Superior temporal gyrus (tissue), 1 donor: ENCODE data around the gene PIK3C2A.
A peak's percentile ranks its signal among the peaks of the same experiment; 100 is the strongest.

Source experiments
- DNase-seq: peaks from one replicate; pipeline ENCODE4 v3.0.0-alpha.2; 2016; ENCODE audit errors: extremely low spot score

PIK3C2A gene

GRCh38 chr11:17217401-17217800 lies 9.6 kb upstream of the PIK3C2A start:
- DNase-seq, result no peak

GRCh38 chr11:17214338-17214737 lies 6.6 kb upstream of the PIK3C2A start:
- no peak for DNase-seq

GRCh38 chr11:17211286-17211685 lies 3.5 kb upstream of the PIK3C2A start:
- DNase-seq, result no peak

GRCh38 chr11:17209939-17210245 lies 2.1 kb upstream of the PIK3C2A start:
- DNase-seq, result no peak

GRCh38 chr11:17208257-17208999 lies 642 bp upstream of the PIK3C2A start:
- peak; percentile 73 for DNase-seq

GRCh38 chr11:17206463-17206862 lies 1.3 kb downstream of the PIK3C2A start:
- no peak for DNase-seq

GRCh38 chr11:17197431-17197898 lies 10.3 kb downstream of the PIK3C2A start:
- no peak for DNase-seq

- DNase-seq, result no peak
Measured at GRCh38 chr11:17188675-17189074, 19.1 kb downstream of the PIK3C2A start.

- DNase-seq, result no peak
Measured at GRCh38 chr11:17186932-17187692, 20.7 kb downstream of the PIK3C2A start.

GRCh38 chr11:17185938-17186337 lies 21.8 kb downstream of the PIK3C2A start:
- no peak for DNase-seq

GRCh38 chr11:17184882-17185587 lies 22.8 kb downstream of the PIK3C2A start:
- DNase-seq, result no peak

GRCh38 chr11:17183836-17184235 lies 23.9 kb downstream of the PIK3C2A start:
- DNase-seq, result no peak

- no peak for DNase-seq
Measured at GRCh38 chr11:17179970-17180369, 27.8 kb downstream of the PIK3C2A start.

- DNase-seq, result no peak
Measured at GRCh38 chr11:17173332-17173731, 34.5 kb downstream of the PIK3C2A start.

- DNase-seq, result no peak
Measured at GRCh38 chr11:17171916-17172315, 35.9 kb downstream of the PIK3C2A start.

- no peak for DNase-seq
Measured at GRCh38 chr11:17171343-17171742, 36.4 kb downstream of the PIK3C2A start.

GRCh38 chr11:17169876-17170275 lies 37.9 kb downstream of the PIK3C2A start:
- no peak for DNase-seq

- no peak for DNase-seq
Measured at GRCh38 chr11:17165247-17165890, 42.4 kb downstream of the PIK3C2A start.

GRCh38 chr11:17164361-17165246 lies 43.2 kb downstream of the PIK3C2A start:
- no peak for DNase-seq

- no peak for DNase-seq
Measured at GRCh38 chr11:17163736-17164135, 44.0 kb downstream of the PIK3C2A start.

GRCh38 chr11:17163291-17163690 lies 44.5 kb downstream of the PIK3C2A start:
- no peak for DNase-seq
